ENCODE results near the gene GYS1.

The GYS1 gene

GRCh38 chr19:48965040-48965805, 27.9 kb downstream of the GYS1 start, which contains the start of gene FTL:
Gene FTL, plus strand, starts transcription at chr19:48965309. Its CDS starts 199 bp downstream, at chr19:48965508.
- in situ Hi-C loops (cut with MboI; ENCODE audit: low sequenced_read_pairs), result no loop called here

GRCh38 chr19:48964205-48965039, 28.7 kb downstream of the GYS1 start:
- in situ Hi-C loops (cut with MboI; ENCODE audit: low sequenced_read_pairs), result no loop called here

- in situ Hi-C loops (cut with MboI; ENCODE audit: low sequenced_read_pairs), result no loop called here
Observed at GRCh38 chr19:48963371-48964204, 29.5 kb downstream of the GYS1 start.

- in situ Hi-C loops (cut with MboI; ENCODE audit: low sequenced_read_pairs), result no loop called here
Observed at GRCh38 chr19:48962849-48963165, 30.3 kb downstream of the GYS1 start.

GRCh38 chr19:48962029-48962848, 30.9 kb downstream of the GYS1 start:
- in situ Hi-C loops (cut with MboI; ENCODE audit: low sequenced_read_pairs), result no loop called here

GRCh38 chr19:48961673-48962028, 31.5 kb downstream of the GYS1 start:
- in situ Hi-C loops (cut with MboI; ENCODE audit: low sequenced_read_pairs), result no loop called here

- in situ Hi-C loops (cut with MboI; ENCODE audit: low sequenced_read_pairs), result no loop called here
Observed at GRCh38 chr19:48961051-48961649, 32.0 kb downstream of the GYS1 start.

GRCh38 chr19:48959341-48960239, 33.5 kb downstream of the GYS1 start:
- in situ Hi-C loops (cut with MboI; ENCODE audit: low sequenced_read_pairs), result no loop called here

- in situ Hi-C loops (cut with MboI; ENCODE audit: low sequenced_read_pairs), result no loop called here
Observed at GRCh38 chr19:48958006-48958405, 35.1 kb downstream of the GYS1 start.

GRCh38 chr19:48955308-48955958, 37.7 kb downstream of the GYS1 start:
- in situ Hi-C loops (cut with MboI; ENCODE audit: low sequenced_read_pairs), result no loop called here

- in situ Hi-C loops (cut with MboI; ENCODE audit: low sequenced_read_pairs), result no loop called here
Observed at GRCh38 chr19:48954595-48955307, 38.4 kb downstream of the GYS1 start, which contains the start of gene BAX. Gene BAX, plus strand, starts transcription at chr19:48954875. Its CDS starts 54 bp downstream, at chr19:48954929.

- in situ Hi-C loops (cut with MboI; ENCODE audit: low sequenced_read_pairs), result no loop called here
Observed at GRCh38 chr19:48953990-48954594, 39.0 kb downstream of the GYS1 start.

GRCh38 chr19:48953141-48953540, 40.0 kb downstream of the GYS1 start:
- in situ Hi-C loops (cut with MboI; ENCODE audit: low sequenced_read_pairs), result no loop called here

- in situ Hi-C loops (cut with MboI; ENCODE audit: low sequenced_read_pairs), result no loop called here
Observed at GRCh38 chr19:48950830-48951519, 42.1 kb downstream of the GYS1 start.

- in situ Hi-C loops (cut with MboI; ENCODE audit: low sequenced_read_pairs), result no loop called here
Observed at GRCh38 chr19:48950159-48950558, 43.0 kb downstream of the GYS1 start.

- in situ Hi-C loops (cut with MboI; ENCODE audit: low sequenced_read_pairs), result no loop called here
Observed at GRCh38 chr19:48947258-48947542, 45.9 kb downstream of the GYS1 start.
